Mononuclear cell (primary cell): ENCODE results near the gene AKT1. TPM values are rescaled to one million over a fixed set of nuclear protein-coding genes. Genes with fewer than 3 reads are reported as not detected.

ENCODE experiments used
- H3K27me3 ChIP-seq: 2 replicates; pipeline ENCODE4 v1.6.0; 2011; ENCODE audit warnings: low read length, control low read depth; ENCODE audit not compliant: insufficient read depth
- H3K4me1 ChIP-seq: 2 replicates; pipeline ENCODE4 v1.5.1; 2011; ENCODE audit warnings: mild to moderate bottlenecking, low read length, control low read depth; ENCODE audit not compliant: insufficient read depth
- H3K4me3 ChIP-seq: 2 replicates; pipeline ENCODE4 v1.5.1; 2011; ENCODE audit warnings: mild to moderate bottlenecking, low read length, moderate library complexity
- H3K9me3 ChIP-seq: 2 replicates; pipeline ENCODE4 v1.5.1; 2011; ENCODE audit warnings: low read depth, mild to moderate bottlenecking, control low read depth, low read length
- total RNA-seq: library from RNA; depleted of rRNA; stranded (reverse); fragments of >200 nt; gene quantifications from one replicate; pipeline ENCODE4 v1.2.3, GENCODE V29; 2012

The AKT1 gene
- total RNA-seq, 1 donor = 86.8 TPM

- Histone ChIP-seq H3K4me1 (no peaks in the 10 kb centered on the region), H3K27me3 (no peaks in the 10 kb centered on the region), H3K9me3 (no peaks in the 10 kb centered on the region), H3K4me3 (no peak overlapping the region)
Measured at GRCh38 chr14:104741803-104742251, 53.7 kb downstream of the AKT1 start.

DNA sequence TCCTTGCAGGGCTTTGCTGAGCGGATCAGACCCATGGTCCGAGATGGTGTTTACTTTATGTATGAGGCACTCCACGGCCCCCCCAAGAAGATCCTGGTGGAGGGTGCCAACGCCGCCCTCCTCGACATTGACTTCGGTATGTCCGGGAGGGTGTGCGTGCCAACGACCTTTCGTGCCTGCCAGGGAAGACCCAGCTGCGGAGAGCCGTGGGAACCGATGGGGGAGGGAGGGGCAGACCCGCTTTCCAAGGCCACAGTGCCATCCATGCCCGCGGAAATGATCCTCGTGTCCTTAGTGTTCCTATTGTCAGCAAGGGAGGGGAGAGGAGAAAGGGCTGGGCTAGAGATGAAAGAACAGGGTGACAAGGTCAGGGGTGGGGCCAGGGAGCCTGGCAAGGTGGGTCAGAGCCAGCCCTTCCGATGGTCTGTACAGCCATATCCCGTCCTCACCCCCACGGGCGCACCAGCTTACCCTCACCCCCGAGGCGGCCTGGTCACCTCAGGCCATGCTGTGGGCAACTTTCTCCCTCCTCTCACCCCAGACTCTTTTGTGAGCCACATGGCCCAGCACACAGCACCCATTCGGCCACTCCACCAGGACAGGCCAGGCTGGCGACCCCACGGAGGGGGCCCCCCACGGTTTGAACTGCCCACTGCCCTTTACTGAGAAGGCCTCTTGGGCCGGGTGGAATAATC is 54.3 kb downstream of the AKT1 start:
- Histone ChIP-seq H3K4me3 (no peak overlapping the region), H3K4me1 (peaks cover 5% of the 10 kb centered on the region), H3K27me3 (no peaks in the 10 kb centered on the region), H3K9me3 (no peaks in the 10 kb centered on the region)

GRCh38 chr14:104739546-104740516 is 55.7 kb downstream of the AKT1 start:
- H3K27me3 ChIP-seq = no peaks in the 10 kb centered on the region
- no peaks in the 10 kb centered on the region for H3K9me3 ChIP-seq
- no peak overlapping the region for H3K4me3 ChIP-seq
- H3K4me1 ChIP-seq = peaks cover 10% of the 10 kb centered on the region

GRCh38 chr14:104739026-104739425 is 56.5 kb downstream of the AKT1 start:
- Histone ChIP-seq H3K4me1 (peaks cover 10% of the 10 kb centered on the region), H3K9me3 (no peaks in the 10 kb centered on the region), H3K4me3 (no peak overlapping the region), H3K27me3 (no peaks in the 10 kb centered on the region)

DNA sequence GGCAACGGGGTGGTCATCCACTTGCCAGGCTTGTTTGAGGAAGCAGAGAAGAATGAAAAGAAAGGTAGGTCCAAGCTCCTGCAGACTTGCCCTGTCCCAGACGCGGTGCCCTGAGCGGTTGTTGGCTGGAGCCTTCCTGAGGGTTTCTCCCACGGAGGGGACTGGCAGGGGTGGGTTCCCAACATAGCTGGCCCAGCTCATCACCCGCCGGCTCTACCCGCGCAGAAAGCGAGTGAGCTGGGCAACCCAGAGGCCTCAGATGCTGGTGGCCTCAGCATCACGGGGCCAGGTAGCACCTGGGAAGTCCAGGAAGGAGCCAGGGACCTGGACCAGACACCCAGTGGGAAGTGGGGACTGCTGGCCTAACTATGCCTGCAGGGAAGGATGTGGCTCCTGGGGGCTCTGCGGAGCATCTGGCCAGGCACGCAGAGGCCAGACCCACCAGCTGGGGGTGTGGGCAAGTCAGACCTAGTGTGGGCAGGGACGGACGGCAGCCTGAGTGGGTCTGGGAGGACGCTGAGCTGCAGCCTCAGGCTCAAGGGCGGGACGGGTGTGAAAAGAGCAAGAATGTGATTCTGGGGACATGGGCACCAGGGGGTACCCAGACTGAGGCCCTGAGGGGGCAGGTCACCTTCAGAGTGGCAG is 57.1 kb downstream of the AKT1 start:
- H3K4me1 ChIP-seq = peaks cover 10% of the 10 kb centered on the region
- H3K9me3 ChIP-seq = no peaks in the 10 kb centered on the region

GRCh38 chr14:104735830-104736642 is 59.5 kb downstream of the AKT1 start:
- no peaks in the 10 kb centered on the region for H3K27me3 ChIP-seq
- no peak overlapping the region for H3K4me3 ChIP-seq
- H3K9me3 ChIP-seq = no peaks in the 10 kb centered on the region
- H3K4me1 ChIP-seq = peaks cover 10% of the 10 kb centered on the region

More for the DNA sequence above, 57.1 kb downstream of the AKT1 start:
- no peaks in the 10 kb centered on the region for H3K27me3 ChIP-seq
- no peak overlapping the region for H3K4me3 ChIP-seq

DNA sequence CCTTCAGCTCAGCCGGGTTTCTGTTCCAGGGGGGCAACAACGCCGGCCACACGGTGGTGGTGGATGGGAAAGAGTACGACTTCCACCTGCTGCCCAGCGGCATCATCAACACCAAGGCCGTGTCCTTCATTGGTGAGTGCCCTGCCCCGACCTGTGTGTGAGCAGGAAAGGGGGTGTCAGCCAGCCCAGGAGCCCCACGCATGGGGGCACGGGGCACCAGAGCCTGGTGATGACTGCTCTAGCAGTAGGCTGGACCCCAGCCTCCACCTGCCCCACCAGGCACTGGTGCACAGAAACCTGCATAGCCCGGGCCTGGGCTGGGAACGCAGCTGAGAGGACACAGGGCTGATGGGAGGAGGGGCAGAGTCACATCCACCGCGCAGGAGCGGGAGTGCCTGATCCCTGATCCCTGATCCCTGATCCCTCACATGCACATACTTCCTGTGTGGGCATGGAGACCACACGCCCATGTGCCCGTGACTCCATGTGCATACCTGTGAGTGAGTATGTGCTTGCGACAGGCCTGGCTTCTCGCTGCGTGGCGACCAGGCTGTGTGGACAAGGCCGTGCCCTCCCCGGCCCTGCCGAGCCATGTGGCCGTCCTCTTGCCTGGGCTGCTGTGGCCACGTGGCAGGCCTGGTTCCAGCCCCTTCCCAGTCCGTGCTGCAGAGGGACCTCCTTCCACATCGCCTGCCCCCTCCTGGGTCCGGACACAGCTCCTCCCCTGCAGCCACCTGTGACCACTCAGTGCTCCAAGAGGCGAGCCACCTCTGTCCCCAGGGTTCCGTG is 60.4 kb downstream of the AKT1 start:
- H3K4me1 ChIP-seq = peaks cover 10% of the 10 kb centered on the region
- no peak overlapping the region for H3K4me3 ChIP-seq
- no peaks in the 10 kb centered on the region for H3K27me3 ChIP-seq
- H3K9me3 ChIP-seq = no peaks in the 10 kb centered on the region

DNA sequence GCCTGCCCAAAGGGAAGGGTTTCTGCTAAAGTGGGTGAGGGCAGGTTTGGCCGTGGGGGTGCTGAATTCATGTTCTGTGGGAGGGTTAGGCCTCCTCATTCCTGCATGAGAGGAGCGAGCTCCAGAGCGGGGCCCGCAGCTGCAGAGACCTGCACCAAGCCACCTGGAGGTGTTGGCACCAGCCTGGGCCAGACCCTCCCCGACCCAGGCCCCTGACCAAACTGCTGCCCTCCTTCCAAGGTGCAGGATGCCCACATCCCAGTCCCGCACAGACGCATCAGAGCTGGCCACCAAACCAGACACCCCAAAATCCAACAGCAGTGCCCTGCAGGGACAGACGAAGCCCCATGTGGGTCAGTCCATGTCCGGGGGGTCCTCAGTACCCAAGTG is 61.0 kb downstream of the AKT1 start:
- H3K27me3 ChIP-seq = no peaks in the 10 kb centered on the region
- H3K4me1 ChIP-seq = peaks cover 10% of the 10 kb centered on the region
- no peak overlapping the region for H3K4me3 ChIP-seq
- no peaks in the 10 kb centered on the region for H3K9me3 ChIP-seq

DNA sequence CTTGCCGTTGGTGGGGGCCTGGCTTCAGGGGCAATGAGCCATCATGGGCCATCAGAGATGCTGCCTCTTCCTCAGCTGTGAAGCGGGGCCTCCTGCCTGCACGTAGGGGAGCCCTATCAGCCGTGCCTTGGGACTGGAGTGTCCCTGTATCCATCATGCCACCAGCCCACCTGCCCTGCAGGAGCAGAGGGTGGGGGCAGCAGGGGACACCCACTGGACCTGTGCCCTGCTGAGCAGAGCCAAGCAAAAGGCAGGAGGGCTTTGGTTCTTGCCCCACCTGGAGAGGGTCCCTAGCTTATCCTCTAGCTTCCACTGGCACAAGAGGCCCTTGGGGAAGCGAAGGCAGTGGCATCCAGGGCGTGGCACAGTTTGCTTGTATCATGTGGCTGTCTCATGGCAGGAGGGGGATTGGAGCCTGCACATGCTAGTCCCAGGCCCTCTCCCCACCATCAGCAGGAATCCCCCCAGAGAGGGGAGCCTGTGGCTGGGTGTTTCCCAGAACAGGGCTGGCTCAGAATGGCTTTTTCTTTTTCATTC is 61.4 kb downstream of the AKT1 start:
- Histone ChIP-seq H3K4me3 (no peak overlapping the region), H3K27me3 (no peaks in the 10 kb centered on the region), H3K9me3 (no peaks in the 10 kb centered on the region), H3K4me1 (peaks cover 10% of the 10 kb centered on the region)

DNA sequence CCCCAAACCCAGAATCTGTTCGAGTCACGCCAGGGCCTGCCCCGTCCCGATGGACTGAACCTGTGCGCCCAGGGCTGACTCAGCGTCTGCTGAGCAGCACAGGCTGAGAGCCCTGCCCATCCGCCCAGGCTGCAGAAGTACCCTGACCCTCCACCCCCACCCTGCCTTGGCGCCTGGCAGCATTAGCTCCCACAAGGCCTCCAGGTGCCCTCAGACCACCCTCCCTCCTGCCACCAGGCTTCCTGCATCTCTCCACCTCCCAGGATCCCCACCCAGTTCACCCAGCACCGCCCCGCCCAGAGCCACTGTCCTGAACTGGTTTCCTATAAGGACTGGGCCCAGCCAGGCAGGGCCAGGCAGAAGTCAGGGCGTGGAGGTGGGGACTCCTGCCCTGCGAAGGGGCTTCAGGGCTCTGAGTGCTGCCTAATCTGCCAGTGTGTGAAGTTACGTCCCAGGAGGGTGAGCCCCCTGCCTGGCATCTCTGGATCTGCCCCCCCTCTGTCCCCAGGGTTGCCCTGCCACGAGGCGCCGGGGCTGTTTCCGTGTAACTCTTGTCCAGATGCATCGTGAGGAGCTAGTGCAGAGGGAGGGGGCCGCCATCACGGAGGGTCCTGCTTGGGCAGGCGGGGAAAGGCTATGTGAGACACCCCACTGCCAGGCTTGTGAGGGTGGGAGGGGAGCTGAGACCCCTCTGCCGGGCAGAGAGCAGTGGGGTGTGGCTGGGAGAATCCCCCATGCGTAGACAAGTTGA is 62.4 kb downstream of the AKT1 start:
- Histone ChIP-seq H3K4me1 (peaks cover 10% of the 10 kb centered on the region), H3K9me3 (no peaks in the 10 kb centered on the region), H3K27me3 (no peaks in the 10 kb centered on the region), H3K4me3 (no peak overlapping the region)

GRCh38 chr14:104732355-104732804 is 63.2 kb downstream of the AKT1 start:
- Histone ChIP-seq H3K27me3 (no peaks in the 10 kb centered on the region), H3K9me3 (no peaks in the 10 kb centered on the region), H3K4me3 (no peak overlapping the region), H3K4me1 (peaks cover 10% of the 10 kb centered on the region)

DNA sequence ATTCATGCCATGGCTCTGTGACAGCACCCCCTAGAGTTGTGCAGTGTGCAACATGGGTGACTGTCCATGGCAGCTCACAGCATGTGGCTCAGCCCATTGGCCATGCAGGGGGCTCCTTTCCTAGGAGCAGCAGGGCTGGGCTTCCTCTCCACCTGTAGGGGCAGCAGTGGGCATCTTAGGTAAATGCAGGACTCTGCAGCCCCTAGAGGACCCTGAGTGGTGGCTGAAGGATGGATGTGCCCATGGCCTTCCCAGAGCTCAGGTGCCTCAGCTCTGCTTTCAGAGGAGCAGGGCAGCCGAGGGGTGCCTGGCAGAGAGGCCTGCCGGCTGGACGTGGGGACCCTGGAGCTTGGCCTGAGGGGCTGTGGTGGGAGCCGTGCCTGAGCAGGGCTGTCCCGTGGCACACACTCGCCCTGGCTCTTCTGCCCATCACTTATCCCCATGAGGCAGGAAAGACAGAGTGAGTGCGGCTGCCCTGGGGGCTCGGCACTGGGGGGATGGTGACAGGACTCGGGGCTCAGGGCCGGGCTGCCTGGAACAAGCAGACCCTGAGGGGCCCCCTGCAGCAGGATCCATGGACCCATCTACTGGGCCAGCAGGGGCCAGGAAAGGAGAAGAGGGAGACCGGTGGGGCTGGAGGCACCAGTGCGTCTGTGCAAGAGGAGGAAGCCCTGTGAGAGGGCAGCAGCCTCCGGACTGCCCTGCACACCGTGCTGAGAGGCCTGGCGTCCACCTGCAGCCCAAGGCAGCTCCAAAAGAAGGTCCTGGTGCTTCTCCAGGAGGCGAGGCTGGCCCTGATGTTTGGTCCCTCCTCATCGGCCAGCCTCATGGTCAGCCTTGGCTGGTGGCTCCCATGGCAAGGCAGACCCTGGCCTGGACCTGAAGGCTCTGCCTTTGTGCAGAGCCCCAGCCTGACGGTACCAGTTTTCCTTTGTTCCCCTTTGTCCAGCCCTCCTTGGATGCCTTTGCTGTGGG is 63.9 kb downstream of the AKT1 start:
- no peak overlapping the region for H3K4me3 ChIP-seq
- no peaks in the 10 kb centered on the region for H3K9me3 ChIP-seq
- no peaks in the 10 kb centered on the region for H3K27me3 ChIP-seq
- peaks cover 8% of the 10 kb centered on the region for H3K4me1 ChIP-seq
